Measurements from ENCODE around the gene THBS3.
"Not testable (repeated sequence)": the region's sequence is repeated elsewhere in the genome, so short reads cannot be mapped to it uniquely, and the experiment has no call there.

THBS3 gene

DNA sequence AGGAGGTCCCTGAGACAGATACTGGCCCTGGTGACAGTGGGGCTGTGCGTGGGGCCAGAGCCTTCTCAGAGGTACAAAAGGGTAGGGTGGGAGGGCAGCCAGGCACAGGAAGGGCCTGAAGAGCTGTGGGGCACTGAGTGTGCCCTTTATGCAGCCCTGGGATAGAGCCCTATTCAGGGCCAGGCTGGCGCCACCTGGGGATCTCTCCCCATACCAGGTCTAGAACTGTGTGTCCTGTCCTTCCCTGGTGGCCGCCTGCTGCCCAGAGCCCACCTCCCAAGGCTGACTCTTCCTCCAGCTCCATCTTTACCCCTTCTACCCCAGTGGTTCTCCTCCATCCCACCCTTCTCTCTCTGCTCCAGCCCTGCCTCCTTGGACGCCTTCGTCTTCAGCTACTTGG lies 25.8 kb upstream of the THBS3 start:
- DNase-seq (ENCODE audit: low read depth) = not testable (repeated sequence)

GRCh38 chr1:155232001-155232978 lies 24.6 kb upstream of the THBS3 start:
- DNase-seq (ENCODE audit: low read depth) = not testable (repeated sequence)

GRCh38 chr1:155231302-155231701 lies 23.6 kb upstream of the THBS3 start:
- DNase-seq (ENCODE audit: low read depth) = not testable (repeated sequence)

DNA sequence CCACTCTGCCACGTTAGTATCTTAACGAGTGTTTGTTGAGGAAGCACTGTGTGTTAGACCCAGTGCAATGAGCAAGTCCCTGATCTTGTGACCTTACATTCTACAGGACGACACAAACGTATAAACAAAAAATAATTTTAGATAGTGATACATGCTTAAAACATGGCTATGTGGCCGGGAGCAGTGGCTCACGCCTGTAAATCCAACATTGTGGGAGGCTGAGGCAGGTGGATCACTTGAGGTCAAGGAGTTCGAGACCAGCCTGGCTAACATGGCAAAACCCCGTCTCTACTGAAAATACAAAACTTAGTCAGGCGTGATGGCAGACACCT lies 20.4 kb upstream of the THBS3 start:
- no peak for DNase-seq (ENCODE audit: low read depth)

DNA sequence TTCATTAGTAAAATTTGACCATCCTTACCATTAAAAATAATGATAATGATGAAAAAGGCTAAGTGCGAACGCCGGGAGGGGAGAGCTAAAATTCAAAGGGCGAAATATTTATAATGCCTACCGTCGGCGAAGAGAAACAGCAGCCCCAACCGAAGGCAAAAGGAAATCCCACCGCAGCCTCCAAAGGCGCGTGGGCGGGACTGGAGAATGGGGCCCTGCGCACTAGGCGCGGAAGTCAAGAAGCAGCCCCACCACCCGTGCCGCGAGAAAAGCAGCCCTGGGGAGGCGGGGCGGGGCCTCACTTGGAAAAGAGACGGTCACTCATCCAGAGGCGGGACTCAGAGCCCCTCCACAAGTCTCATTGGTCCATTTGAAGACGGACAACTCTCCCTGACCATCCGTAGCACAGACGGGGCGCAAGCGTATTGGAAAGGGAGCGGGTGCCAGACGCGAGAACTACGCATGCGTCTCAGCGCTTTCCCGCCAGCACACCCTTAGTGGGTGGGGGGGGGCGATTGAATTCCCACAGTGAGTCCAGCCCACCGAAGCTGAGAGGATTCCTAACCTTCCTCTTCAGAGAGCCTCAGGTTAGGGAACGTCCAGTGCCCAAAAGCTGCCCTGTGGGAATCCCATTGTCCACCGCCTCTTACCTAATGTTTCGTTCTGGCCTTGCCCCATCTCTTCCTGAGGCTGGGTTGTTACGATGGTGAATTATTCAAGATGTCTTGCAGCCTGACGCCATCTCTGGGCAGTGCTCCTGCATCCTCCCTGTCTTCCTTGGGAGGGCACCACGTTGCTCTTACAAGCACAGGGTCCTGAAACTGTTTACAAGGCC lies 19.8 kb upstream of the THBS3 start:
- peak; percentile 96 for DNase-seq (ENCODE audit: low read depth)

DNA sequence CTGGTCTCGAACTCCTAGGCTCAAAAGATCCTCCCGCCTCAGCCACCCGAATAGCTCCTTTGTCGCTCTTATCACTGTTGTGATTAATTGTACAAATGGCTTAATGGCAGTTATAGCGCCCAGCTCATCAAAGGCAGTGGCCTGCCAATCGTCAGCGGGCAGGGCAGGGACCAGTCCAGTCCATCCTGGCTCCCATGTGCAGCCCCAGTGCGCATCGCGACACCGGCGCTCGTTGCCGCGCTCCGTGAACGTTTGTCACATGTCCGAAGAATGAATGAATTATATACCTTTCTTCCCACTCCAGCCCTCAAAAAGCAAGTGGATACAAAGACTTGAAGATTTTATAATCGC lies 19.2 kb upstream of the THBS3 start:
- peak; percentile 20 for DNase-seq (ENCODE audit: low read depth)

GRCh38 chr1:155226188-155226909 lies 18.7 kb upstream of the THBS3 start:
- DNase-seq (ENCODE audit: low read depth) = peak; percentile 61

- DNase-seq (ENCODE audit: low read depth) = not testable (repeated sequence)
Observed at GRCh38 chr1:155225404-155225759, 17.7 kb upstream of the THBS3 start.

- DNase-seq (ENCODE audit: low read depth) = no peak
Observed at GRCh38 chr1:155223047-155223446, 15.3 kb upstream of the THBS3 start.

DNA sequence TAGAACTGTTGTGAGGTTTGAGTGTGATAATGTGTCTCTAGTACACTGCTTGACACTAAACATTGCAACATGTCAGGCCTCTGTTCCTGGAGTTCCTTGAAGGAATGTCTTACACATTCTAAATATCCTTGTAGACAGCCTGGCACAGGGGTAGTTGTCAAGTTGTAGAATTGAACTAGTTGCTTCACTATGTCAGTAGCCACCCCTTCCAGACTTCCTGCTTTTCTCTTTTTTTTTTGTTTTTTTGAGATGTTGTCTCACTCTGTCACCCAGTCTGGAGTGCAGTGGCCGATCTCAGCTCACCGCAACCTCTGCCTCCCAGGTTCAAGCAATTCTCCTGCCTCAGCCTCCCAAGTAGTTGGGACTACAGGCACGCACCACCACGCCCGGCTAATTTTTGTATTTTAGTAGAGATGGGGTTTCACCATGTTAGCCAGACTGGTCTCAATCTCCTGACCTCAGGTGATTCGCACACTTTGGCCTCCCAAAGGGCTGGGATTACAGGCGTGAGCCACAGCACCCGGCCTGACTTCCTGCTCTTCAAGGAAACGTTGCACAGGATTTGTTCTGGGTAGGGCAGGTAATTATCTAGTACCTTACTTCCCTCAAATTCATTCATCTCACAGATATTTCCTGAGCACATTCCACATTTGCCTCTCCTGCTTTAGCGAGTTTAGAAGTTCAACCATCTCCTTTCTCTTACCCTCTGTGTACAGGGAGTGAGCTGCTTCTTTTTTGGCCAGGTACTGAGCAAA lies 12.7 kb upstream of the THBS3 start:
- DNase-seq (ENCODE audit: low read depth) = not testable (repeated sequence)

DNA sequence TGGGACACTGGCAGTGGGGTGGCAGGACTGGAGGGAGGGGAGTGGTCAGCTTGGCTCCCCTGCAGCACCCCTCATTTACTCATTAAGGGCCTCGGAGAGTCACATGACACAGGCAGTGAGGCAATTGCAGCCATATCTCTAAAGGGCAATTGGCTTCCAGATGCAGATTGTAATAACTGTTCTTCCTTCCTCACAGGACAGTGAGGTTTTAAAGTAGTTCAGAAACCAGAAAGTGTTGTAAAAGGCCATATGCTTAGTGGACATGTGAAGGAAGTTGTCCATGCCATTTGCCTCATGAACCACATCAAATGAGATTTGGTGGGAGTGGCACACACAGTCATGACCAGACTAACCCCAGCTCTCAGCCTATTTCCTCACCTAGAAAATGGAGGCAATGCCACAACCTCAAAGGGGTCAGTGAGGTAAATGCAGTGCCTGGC lies 11.9 kb upstream of the THBS3 start:
- no peak for DNase-seq (ENCODE audit: low read depth)

GRCh38 chr1:155218854-155219591 lies 11.3 kb upstream of the THBS3 start:
- no peak for DNase-seq (ENCODE audit: low read depth)

GRCh38 chr1:155214702-155215101 lies 7.0 kb upstream of the THBS3 start:
- not testable (repeated sequence) for DNase-seq (ENCODE audit: low read depth)

- not testable (repeated sequence) for DNase-seq (ENCODE audit: low read depth)
Observed at GRCh38 chr1:155212051-155212440, 4.3 kb upstream of the THBS3 start.

- not testable (repeated sequence) for DNase-seq (ENCODE audit: low read depth)
Observed at GRCh38 chr1:155211381-155212050, 3.8 kb upstream of the THBS3 start.

DNA sequence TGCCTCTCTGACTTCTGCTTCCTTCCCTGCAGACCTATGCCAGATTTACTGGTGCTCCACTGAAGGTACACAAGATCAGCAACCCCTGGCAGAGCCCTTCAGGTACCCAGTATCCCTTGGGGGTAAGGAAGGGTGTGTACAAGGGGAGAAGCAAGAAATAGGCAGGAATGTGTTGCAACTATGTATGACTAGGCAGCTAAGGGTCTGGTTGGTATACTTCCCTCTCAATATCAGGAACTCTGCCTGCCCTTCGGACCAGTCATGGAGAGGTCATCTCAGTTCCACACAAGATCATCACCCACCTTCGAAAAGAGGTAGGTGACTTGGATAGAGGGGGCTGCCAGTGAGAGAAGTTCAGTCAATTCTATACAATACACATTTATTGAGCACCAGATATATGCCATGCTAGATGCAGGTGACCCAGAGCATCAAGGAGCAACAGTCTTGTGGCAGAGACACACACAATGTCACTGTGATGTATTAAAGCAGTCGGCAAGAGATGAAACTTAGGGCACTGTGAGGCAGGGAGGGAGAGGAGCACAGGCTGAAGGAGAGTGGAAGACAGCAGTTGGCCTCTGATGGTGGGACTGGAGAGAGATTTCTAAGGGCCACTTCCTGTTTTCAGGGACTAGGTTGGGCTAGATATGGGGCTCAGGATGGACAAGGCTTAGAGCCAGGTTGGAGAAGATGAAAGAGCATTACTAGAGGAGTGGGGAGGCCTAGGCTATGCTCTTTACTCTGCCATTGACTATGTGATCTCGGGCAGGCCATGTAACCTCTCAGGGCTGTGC lies 2.8 kb upstream of the THBS3 start:
- no peak for DNase-seq (ENCODE audit: low read depth)

DNA sequence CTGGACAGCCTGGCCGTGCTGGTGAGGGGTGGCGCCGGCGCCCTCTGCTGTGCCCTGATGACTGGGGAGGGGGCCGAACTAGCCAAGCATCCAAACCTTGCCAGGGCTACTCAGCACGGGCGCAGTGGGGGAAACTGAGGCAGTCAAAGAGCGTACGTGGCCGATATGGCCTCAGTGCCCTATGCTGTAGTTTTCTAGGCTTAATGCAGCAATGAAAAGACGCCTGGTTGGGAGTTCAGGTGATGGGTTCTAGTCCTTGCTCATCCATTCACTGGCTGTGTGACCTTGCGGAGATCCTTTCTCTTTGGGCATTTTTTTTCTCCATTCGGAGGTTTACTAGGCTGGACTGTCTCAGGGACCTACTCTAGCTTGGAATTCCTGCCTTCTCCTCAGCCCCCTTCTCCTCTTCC lies 1.6 kb upstream of the THBS3 start:
- DNase-seq (ENCODE audit: low read depth) = no peak

GRCh38 chr1:155208541-155209311 lies 1.0 kb upstream of the THBS3 start, which contains the start of gene MTX1:
Gene MTX1, plus strand, starts transcription at chr1:155208695. Its CDS starts 110 bp downstream, at chr1:155208805.
- peak; percentile 76 for DNase-seq (ENCODE audit: low read depth)
